Esophagus squamous epithelium (tissue), 5 donors: Measurements from ENCODE around the gene SLC17A5. TPM values are rescaled to one million over a fixed set of nuclear protein-coding genes. Genes with fewer than 3 reads are reported as not detected.

ENCODE experiments used
- DNase-seq: peaks from one replicate; lab custom pipeline; 2025; lab: John Stamatoyannopoulos, UW
- H3K27ac ChIP-seq, 4 donors: fragments of 200-600 bp; sonication (generic); one replicate each; pipeline ENCODE4 v1.5.1; 2016 to 2019; ENCODE audit warnings: mild to moderate bottlenecking in 1 of 4
- H3K27me3 ChIP-seq, 4 donors: fragments of 200-600 bp; sonication (generic); 1 replicate in 3 of 4; 2 replicates in 1 of 4; pipeline versions ENCODE4 v1.5.1 to v1.6.0; 2017 to 2021; ENCODE audit warnings: antibody characterized with exemption in 1 of 4
- H3K36me3 ChIP-seq, 3 donors: fragments of 200-600 bp; sonication (generic); one replicate each; pipeline ENCODE4 v1.5.1; 2016 to 2019
- H3K4me1 ChIP-seq, 3 donors: fragments of 200-600 bp; sonication (generic); one replicate each; pipeline ENCODE4 v1.5.1; 2017 to 2019
- H3K4me3 ChIP-seq, 4 donors: fragments of 200-600 bp; sonication (generic); 1 replicate in 3 of 4; 2 replicates in 1 of 4; pipeline ENCODE4 v1.5.1; 2016 to 2019; ENCODE audit warnings: mild to moderate bottlenecking in 2 of 4, moderate library complexity in 1 of 4
- H3K9me3 ChIP-seq, 3 donors: fragments of 200-600 bp; sonication (generic); one replicate each; pipeline ENCODE4 v1.5.1; 2016 to 2019
- POLR2A ChIP-seq, 4 donors: fragments of 450-650 bp; IDR thresholded peaks; one replicate each; pipeline ENCODE4 v1.6.1; 2017; ENCODE audit warnings: antibody characterized with exemption in 4 of 4, mild to moderate bottlenecking in 4 of 4, moderate library complexity in 3 of 4
- WGBS, 2 donors: methylation state at CpG; one replicate each; pipeline ENCODE4 v1.1.5; 2018; 5-methylcytosine and 5-hydroxymethylcytosine counted together
- intact Hi-C: fragments of 100-400 bp; cut with DNase I; formaldehyde crosslinking; loops from one replicate; pipeline ENCODE4 v1.15.0; 2022
- total RNA-seq, 4 donors: library from RNA; depleted of rRNA; stranded (reverse); fragments of >200 nt; gene quantifications; one replicate each; pipeline ENCODE4 v1.1.0, GENCODE V29; 2016
- TF ChIP-seq, protein P1 (sequence below), 6 experiments: fragments of 450-650 bp in 4 of 6; fragments of 200-600 bp in 2 of 6; sonication (generic) in 2 of 6; IDR thresholded peaks; one replicate each; pipeline ENCODE4 v1.5.1; 2016 to 2019; ENCODE audit warnings: antibody characterized with exemption in 6 of 6, mild to moderate bottlenecking in 4 of 6, moderate library complexity in 4 of 6
- donor health status: DM: yes; HTN: yes; CAD: no.

SLC17A5 gene
- total RNA-seq, 4 donors from 2014 or later: 6.7 to 13.7 (median 9.9) TPM

DNA sequence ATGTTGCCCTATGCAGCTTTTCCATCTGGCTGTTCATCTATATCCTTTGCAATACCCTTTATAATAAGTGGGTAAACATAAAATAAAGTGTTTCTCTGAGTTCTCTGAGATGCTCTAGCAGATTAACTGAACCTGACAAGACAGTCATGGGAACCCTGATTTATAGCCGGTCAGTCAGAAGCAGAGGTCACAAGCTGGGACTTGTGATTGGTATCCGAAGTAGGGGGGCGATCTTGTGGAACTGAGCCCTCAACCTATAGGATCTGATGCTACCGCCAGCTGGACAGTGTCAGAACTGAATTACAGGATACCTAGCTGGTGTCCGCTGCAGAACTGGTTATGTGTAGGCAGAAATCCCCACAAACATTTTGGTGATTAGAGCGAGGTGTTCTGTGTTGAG, 39.0 kb downstream of the SLC17A5 start:
- H3K36me3 ChIP-seq: peaks cover 0 to 50% (median 3%) of the 10 kb centered on the region in 3 donors
- no peak overlapping the region for H3K4me3 ChIP-seq
- peaks cover 0 to 9% (median 0%) of the 10 kb centered on the region in 3 donors for H3K4me1 ChIP-seq
- intact Hi-C loops: loop anchor here (10.0 kb wide), 1 partner anchor 90 kb away; the partner anchor contains the start of gene EEF1A1
- WGBS, 2 donors: 73 to 76% methylated on average over 4 to 6 of the region's 6 CpGs
- no peak overlapping the region for H3K27ac ChIP-seq
- H3K27me3 ChIP-seq: no peaks in the 10 kb centered on the region
- no peak for DNase-seq
- no peaks in the 10 kb centered on the region for H3K9me3 ChIP-seq
- TF ChIP-seq, protein P1, sequence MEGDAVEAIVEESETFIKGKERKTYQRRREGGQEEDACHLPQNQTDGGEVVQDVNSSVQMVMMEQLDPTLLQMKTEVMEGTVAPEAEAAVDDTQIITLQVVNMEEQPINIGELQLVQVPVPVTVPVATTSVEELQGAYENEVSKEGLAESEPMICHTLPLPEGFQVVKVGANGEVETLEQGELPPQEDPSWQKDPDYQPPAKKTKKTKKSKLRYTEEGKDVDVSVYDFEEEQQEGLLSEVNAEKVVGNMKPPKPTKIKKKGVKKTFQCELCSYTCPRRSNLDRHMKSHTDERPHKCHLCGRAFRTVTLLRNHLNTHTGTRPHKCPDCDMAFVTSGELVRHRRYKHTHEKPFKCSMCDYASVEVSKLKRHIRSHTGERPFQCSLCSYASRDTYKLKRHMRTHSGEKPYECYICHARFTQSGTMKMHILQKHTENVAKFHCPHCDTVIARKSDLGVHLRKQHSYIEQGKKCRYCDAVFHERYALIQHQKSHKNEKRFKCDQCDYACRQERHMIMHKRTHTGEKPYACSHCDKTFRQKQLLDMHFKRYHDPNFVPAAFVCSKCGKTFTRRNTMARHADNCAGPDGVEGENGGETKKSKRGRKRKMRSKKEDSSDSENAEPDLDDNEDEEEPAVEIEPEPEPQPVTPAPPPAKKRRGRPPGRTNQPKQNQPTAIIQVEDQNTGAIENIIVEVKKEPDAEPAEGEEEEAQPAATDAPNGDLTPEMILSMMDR (IDR thresholded peaks at IDR 0.05): no peak
- no peak for TF ChIP-seq POLR2A (IDR thresholded peaks at IDR 0.05)

DNA sequence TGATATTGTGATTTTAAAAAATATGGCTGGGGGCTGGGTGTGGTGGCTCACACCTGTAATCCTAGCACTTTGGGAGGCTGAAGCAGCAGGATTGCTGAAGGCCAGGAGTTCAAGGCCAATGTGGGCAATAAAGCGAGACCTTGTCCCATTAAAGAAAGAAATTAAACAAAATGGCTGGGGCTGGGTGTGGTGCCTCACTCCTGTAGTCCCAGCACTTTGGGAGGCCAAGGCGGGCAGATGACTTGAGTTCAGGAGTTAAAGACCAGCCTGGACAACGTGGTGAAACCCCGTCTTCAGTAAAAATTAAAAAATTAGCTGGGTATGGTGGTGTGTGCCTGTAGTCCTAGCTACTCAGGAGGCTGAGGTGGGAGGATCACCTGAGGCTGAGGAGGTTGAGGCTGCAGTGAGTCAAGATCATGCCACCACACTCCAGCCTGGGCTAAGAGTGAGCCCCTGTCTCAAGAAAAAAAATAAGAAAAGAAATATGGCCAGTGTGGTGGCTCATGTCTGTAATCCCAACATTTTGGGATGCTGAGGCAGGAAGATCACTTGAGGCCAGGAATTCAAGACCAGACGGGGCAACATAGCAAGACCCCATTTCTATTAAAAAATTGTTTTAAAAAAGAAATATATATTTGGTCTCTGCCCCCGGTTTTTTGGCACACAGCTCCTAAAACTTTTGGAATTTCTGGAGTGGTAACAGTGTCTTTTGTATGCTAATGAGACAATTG, 39.8 kb downstream of the SLC17A5 start:
- H3K27me3 ChIP-seq: no peaks in the 10 kb centered on the region
- no peak for DNase-seq
- H3K4me3 ChIP-seq: no peak overlapping the region
- peaks cover 0 to 58% (median 10%) of the 10 kb centered on the region in 3 donors for H3K36me3 ChIP-seq
- H3K27ac ChIP-seq: no peak overlapping the region
- WGBS, 2 donors: 79 to 92% methylated on average over 6 of the region's 6 CpGs
- no peak for TF ChIP-seq POLR2A (IDR thresholded peaks at IDR 0.05)
- TF ChIP-seq, protein P1 (IDR thresholded peaks at IDR 0.05): no peak
- intact Hi-C loops: loop anchor here (10.0 kb wide), 1 partner anchor 89 kb away; the partner anchor contains the start of gene EEF1A1
- peaks cover 0 to 9% (median 0%) of the 10 kb centered on the region in 3 donors for H3K4me1 ChIP-seq
- H3K9me3 ChIP-seq: no peaks in the 10 kb centered on the region

DNA sequence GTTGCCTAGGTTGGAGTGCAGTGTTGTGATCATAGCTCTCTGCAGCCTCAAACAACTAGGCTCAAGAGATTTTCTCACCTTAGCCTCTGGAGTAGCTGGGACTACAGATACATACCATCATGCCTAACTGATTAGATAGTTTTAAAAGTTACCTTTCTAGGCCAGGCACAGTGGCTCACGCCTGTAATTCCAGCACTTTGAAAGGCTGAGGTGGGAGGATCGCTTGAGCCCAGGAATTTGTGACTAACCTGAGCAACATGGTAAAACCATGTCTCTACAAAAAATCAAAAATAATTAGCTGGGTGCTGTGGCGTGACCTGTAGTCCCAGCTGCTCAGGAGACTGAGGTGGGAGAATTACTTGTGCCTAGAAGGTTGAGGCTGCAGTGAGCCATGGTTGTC, 41.2 kb downstream of the SLC17A5 start:
- WGBS, 2 donors: 77 to 83% methylated on average over 3 of the region's 3 CpGs
- Histone ChIP-seq H3K27ac (no peak overlapping the region), H3K4me1 (peaks cover 0 to 9% (median 0%) of the 10 kb centered on the region in 3 donors), H3K27me3 (no peaks in the 10 kb centered on the region), H3K36me3 (peaks cover 0 to 69% (median 10%) of the 10 kb centered on the region in 3 donors), H3K4me3 (no peak overlapping the region), H3K9me3 (no peaks in the 10 kb centered on the region)
- intact Hi-C loops: loop anchor here (10.0 kb wide), 1 partner anchor 88 kb away; the partner anchor contains the start of gene EEF1A1
- no peak for DNase-seq
- TF ChIP-seq, protein P1 (IDR thresholded peaks at IDR 0.05): no peak
- TF ChIP-seq POLR2A (IDR thresholded peaks at IDR 0.05): no peak

DNA sequence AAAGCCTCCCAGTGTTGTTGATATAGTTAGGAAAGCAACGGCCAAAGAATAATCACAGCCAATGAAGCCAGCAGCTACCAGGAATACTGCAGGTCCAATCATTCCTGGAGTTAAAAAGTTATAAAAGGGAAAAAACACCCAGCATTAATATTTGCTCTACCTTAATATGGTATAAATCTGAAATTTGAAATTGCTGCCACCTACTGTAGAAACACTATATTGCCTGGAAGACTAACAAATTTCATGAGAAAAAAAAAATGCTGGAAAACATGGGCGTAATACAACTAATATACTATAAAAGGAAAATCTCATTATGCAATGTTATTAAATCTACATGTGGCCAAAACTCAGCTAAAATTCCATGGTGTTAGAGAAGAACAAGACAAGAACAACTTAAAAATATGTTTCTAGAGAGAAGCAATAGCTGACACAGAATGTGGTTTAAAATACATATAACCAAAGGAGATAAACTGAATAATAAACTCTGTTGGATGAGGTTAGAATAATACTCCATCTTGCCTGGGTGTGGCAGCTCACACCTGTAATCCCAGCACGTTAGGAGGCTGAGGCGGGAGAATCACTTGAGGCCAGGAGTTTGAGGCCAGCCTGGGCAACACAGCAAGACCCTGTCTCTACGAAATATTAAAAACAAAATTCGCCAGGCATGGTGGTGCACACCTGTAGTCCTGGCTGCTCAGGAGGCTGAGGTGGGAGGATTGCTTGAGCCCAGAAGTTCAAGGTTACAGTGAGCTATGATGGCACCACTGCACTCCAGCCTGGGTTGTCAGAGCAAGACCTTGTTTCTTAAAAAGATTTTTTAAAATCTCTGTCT, 43.1 kb downstream of the SLC17A5 start:
- WGBS, 2 donors: 54 to 64% methylated on average over 6 of the region's 6 CpGs

More for the DNA sequence above, 43.1 kb downstream of the SLC17A5 start:
- no peak for DNase-seq
- no peak overlapping the region for H3K4me3 ChIP-seq
- H3K9me3 ChIP-seq: no peaks in the 10 kb centered on the region
- H3K27me3 ChIP-seq: no peaks in the 10 kb centered on the region
- H3K27ac ChIP-seq: no peak overlapping the region
- intact Hi-C loops: loop anchor here (10.0 kb wide), 1 partner anchor 86 kb away; the partner anchor contains the start of gene EEF1A1
- TF ChIP-seq, protein P1 (IDR thresholded peaks at IDR 0.05): peak; percentile 54 to 79 (median 67)
- no peak for TF ChIP-seq POLR2A (IDR thresholded peaks at IDR 0.05)
- H3K36me3 ChIP-seq: peaks cover 0 to 77% (median 10%) of the 10 kb centered on the region in 3 donors
- peaks cover 0 to 9% (median 0%) of the 10 kb centered on the region in 3 donors for H3K4me1 ChIP-seq
